ENCODE data around the gene GPR137B.

DNA sequence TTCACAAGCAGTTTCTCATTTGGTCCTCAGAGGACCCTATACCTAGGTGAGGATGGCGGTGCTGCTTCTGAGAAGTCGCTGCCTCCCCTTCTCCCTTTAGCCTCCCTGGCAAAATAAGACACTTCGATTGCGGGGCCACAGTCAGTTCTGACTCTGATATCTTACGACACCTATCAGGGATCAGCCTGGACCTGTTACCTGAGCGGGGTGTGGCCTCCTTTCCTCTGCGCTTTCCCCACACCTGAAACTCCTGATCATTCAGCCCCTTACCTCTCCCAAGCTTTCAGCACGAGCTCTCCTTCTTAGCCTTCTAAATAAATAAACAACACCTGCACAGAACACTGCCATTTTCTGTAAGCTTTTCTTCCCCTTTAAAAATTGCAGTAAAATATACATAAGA, 24.6 kb upstream of the GPR137B start:
- TF ChIP-seq, protein P1, sequence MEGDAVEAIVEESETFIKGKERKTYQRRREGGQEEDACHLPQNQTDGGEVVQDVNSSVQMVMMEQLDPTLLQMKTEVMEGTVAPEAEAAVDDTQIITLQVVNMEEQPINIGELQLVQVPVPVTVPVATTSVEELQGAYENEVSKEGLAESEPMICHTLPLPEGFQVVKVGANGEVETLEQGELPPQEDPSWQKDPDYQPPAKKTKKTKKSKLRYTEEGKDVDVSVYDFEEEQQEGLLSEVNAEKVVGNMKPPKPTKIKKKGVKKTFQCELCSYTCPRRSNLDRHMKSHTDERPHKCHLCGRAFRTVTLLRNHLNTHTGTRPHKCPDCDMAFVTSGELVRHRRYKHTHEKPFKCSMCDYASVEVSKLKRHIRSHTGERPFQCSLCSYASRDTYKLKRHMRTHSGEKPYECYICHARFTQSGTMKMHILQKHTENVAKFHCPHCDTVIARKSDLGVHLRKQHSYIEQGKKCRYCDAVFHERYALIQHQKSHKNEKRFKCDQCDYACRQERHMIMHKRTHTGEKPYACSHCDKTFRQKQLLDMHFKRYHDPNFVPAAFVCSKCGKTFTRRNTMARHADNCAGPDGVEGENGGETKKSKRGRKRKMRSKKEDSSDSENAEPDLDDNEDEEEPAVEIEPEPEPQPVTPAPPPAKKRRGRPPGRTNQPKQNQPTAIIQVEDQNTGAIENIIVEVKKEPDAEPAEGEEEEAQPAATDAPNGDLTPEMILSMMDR (IDR thresholded peaks at IDR 0.05 in 8 of 11, conservative IDR thresholded peaks at IDR 0.05 in 3 of 11): no peak
- TF ChIP-seq POLR2A (IDR thresholded peaks at IDR 0.05) (no peak), POLR2AphosphoS5 (IDR thresholded peaks at IDR 0.05) (no peak)
